CMK (cell line): Measurements from ENCODE around the gene GPR137C.
A peak's percentile ranks its signal among the peaks of the same experiment; 100 is the strongest.

Experiments
- DNase-seq: peaks from one replicate; pipeline ENCODE4 v3.0.0-alpha.2; 2010; ENCODE audit warnings: low read depth

Gene GPR137C, protein sequence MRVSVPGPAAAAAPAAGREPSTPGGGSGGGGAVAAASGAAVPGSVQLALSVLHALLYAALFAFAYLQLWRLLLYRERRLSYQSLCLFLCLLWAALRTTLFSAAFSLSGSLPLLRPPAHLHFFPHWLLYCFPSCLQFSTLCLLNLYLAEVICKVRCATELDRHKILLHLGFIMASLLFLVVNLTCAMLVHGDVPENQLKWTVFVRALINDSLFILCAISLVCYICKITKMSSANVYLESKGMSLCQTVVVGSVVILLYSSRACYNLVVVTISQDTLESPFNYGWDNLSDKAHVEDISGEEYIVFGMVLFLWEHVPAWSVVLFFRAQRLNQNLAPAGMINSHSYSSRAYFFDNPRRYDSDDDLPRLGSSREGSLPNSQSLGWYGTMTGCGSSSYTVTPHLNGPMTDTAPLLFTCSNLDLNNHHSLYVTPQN

DNA sequence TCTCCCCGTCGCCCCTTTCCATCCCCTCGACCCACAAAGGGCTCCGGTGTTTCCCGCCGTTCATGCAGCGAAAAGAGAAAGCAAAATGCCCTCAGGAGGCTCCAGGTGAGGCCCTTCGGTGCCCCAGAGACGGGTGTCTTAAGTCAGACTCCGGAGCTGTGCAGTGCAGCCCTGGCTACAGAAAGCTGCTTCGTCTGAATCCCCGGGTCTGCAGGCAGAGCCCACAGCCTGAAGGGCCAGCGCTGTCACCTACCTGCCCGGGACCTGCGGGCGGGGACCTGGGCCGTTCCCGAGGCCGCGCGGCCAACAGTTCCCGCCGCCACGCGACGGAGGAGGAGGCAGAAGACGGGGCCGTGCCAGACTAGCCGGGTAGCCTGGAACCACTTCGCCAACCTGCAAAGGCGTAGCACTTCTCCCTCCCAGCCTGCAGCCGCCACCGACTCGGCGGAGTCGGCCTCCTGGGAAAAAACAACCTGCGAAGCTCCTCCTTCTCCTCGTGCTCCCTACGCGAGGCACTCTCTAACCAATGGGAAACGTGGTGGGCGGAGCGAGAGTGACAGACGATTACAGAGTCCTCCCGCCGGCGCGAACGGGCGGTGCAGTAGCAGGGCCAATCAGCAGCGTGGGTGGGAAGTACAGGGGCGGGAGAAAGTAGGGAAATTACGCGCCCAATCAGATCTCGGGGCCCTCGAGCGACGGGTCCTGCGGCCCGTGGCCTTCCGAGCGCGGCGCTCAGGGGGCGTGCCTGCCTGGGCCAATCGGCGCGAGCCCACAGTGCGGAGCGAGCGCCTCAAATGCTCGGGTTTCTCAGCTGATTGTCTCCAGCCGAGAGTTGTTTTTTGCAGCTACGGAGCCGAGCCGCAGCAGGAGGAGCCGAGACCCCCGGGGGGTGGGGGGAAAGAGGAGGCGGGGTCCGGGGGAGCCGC, at the start of gene GPR137C, which contains the start of gene TXNDC16:
Gene GPR137C (plus strand): TSS at position 774 of the 926 bp plus-strand sequence. CDS start 312 bp downstream, outside the sequence.
Gene TXNDC16 (minus strand): TSS at position 443 of the 926 bp plus-strand sequence. CDS start 8,948 bp downstream, outside the sequence.
- peak; percentile 92 for DNase-seq

GRCh38 chr14:52513249-52513648, 39.4 kb upstream of the GPR137C start:
- DNase-seq, result no peak

DNA sequence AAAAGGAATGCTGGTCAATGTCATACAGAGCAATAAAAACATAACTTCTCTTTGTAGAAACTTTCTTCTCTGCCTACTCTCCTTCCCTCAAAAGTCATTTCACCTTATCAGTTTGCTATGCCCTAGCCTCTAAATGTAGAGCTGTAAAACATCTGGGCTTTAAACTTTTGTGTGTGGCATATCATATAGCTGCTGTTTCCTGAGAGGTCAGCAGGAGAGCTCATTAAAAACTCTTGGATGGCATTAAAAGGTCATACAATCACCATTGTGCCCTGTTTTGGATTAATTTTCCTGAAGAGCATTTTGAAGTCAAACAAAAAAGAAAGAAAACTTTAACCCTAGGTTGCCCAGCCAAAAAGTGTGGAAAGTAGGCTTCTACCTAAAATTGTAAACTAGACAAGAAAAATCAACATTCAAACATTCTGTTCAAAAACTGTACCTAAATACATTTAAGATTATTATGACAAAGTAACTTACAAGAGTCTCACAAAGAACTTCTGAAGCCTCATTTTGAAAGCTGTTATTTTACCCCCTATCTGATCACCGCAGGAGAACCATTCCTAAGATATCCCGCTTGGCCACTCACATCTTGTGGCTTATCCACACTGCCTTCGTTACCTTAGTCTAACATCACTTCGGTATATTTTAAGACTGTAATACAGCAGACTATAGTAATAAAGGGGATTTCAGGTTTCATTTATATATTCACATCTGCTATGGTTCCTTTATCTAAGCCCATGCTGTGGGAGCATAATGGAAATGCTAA, 38.4 kb upstream of the GPR137C start:
- no peak for DNase-seq

GRCh38 chr14:52522033-52522432, 30.6 kb upstream of the GPR137C start:
- DNase-seq, result no peak

- DNase-seq, result no peak
Observed at GRCh38 chr14:52522581-52523345, 29.9 kb upstream of the GPR137C start.

- no peak for DNase-seq
Observed at GRCh38 chr14:52527052-52527451, 25.6 kb upstream of the GPR137C start.

DNA sequence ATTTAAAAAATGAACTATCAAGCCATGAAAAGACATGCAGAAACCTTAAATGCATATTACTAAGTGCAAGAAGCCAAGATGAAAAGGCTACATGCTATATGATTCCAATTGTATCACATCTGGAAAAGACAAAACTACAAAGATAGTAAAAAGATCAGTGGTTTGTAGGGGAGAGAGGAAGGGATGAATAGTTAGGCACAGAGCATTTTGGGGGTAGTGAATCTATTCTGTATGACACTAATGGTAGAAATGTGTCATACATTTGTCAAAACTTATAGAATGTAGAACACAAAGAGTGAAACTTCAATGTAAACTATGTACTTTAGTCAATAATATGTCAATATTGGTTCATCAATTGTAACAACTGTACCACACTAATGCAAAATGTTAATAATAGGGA, 21.2 kb upstream of the GPR137C start:
- DNase-seq, result no peak

- DNase-seq, result no peak
Observed at GRCh38 chr14:52536269-52536668, 16.4 kb upstream of the GPR137C start.

DNA sequence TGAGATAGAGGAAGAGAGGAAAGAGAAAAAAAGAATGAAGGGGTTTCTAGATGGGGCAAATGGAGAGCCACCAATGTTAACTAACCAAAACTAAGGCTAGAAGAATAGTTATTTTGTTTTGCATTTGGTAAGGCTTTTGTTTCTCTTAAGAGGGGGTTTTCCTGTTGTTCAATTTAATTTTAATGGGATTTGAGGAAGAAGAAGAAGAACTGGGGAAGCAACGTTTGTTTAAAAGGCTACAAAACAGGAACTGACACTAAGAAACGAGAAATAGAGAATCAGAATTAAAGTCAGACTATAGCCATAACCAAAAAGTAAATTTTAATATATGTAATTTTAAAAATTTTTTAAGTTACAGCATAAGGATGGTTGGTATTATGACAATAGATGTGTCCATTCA, 14.0 kb upstream of the GPR137C start:
- no peak for DNase-seq

- no peak for DNase-seq
Observed at GRCh38 chr14:52545584-52546317, 6.9 kb upstream of the GPR137C start.

GRCh38 chr14:52546318-52546670, 6.3 kb upstream of the GPR137C start:
- DNase-seq, result no peak

DNA sequence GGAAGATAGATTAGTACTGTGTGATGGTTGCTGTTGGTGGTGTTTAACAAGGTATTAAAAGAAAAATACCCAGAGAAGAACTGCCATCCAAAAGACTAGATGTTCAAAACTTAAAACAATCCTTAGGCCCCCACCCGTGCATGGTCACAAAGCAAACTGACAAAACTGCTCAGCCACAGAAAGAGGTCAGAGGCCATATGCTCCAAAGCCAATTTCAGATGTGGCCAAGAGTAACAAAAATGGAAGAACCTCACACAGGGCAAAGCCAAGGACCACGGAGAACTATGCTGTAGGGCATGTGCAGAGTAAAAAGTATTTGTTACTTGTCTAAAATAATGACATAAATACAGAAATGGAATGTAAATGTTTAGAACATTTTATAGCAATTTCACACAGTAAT, 5.6 kb upstream of the GPR137C start:
- no peak for DNase-seq

DNA sequence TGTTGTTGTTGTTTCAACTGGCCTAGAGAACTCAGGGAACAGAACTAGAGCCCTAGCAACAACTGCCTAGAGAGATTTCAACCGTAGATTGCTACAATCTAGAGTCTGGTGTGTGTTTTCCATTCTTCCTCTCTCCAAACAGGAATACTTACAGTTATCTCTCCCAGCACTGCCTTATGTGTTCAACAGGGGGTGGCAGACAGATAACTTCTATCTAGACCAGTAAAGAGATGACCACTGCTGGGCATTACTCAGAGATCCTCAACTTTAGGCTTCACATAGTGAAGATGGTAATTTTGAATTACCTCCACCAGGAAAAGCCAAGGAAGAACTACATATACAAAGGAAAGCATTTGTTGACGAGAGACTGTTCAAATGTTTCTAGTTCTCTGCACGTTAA, 5.1 kb upstream of the GPR137C start:
- no peak for DNase-seq

GRCh38 chr14:52550661-52551060, 2.0 kb upstream of the GPR137C start:
- no peak for DNase-seq

DNA sequence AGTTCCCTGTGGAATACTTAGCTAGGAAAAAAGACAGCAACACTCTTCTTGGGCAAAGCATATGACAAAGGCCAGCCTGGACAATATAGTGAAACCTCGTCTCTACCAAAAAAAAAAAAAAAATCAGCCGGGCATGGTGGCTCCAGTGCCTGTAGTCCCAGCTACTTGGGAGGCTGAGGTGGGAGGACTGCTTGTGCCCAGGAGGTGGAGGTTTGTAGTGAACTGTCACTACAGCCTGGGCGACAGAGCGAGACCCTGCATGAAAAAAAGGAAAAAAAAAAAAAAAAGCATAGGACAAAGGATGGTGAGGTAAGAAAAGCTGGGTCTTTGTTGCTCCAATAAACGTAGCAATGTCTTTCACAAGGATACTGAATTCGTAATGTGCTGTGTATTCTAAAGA, 1.4 kb upstream of the GPR137C start:
- DNase-seq, result no peak

GRCh38 chr14:52551696-52552062, 957 bp upstream of the GPR137C start:
- DNase-seq, result no peak

DNA sequence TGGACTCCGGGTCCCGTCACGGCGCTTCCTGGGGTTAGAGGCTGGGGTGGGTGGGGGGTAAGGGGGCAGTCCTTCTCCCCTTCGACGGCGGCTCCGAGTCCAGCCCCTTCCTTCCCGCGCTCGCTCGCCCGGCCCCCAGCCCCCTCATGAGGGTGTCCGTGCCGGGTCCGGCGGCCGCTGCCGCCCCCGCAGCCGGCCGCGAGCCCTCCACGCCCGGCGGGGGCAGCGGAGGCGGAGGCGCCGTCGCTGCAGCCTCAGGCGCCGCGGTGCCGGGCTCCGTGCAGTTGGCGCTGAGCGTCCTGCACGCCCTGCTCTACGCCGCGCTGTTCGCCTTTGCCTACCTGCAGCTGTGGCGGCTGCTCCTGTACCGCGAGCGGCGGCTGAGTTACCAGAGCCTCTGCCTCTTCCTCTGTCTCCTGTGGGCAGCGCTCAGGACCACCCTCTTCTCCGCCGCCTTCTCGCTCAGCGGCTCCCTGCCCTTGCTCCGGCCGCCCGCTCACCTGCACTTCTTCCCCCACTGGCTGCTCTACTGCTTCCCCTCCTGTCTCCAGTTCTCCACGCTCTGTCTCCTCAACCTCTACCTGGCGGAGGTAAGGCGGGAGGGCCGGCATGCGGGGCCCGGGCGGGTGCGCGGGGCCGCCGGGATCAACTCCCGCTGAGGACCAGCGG, 500 bp downstream of the GPR137C start:
- DNase-seq, result no peak

- no peak for DNase-seq
Observed at GRCh38 chr14:52553671-52554575, 1.3 kb downstream of the GPR137C start.

- no peak for DNase-seq
Observed at GRCh38 chr14:52558688-52559087, 6.1 kb downstream of the GPR137C start.
